Uterus (tissue), 4 donors: ENCODE results near the gene SLC15A5. TPM values are rescaled to one million over a fixed set of nuclear protein-coding genes. Genes with fewer than 3 reads are reported as not detected.

Source experiments
- DNase-seq, 2 donors: peaks; one replicate each; pipeline ENCODE4 v3.0.0-alpha.2; 2019 to 2020
- H3K27ac ChIP-seq, 2 donors: fragments of 200-600 bp; sonication (generic); 1 replicate in 1 of 2; 2 replicates in 1 of 2; pipeline ENCODE4 v1.5.1; 2016 to 2018
- H3K27me3 ChIP-seq, 2 donors: fragments of 200-600 bp; sonication (generic); one replicate each; pipeline ENCODE4 v1.5.1; 2018 to 2019; ENCODE audit warnings: control low read depth in 1 of 2
- H3K36me3 ChIP-seq, 2 donors: fragments of 200-600 bp; sonication (generic); one replicate each; pipeline ENCODE4 v1.5.1; 2019; ENCODE audit warnings: control low read depth in 1 of 2
- H3K4me1 ChIP-seq, 2 donors: fragments of 200-600 bp; sonication (generic); one replicate each; pipeline ENCODE4 v1.5.1; 2018 to 2019; ENCODE audit warnings: control low read depth in 1 of 2
- H3K4me3 ChIP-seq, 2 donors: fragments of 200-600 bp; sonication (generic); 1 replicate in 1 of 2; 2 replicates in 1 of 2; pipeline ENCODE4 v1.5.1; 2018 to 2019; ENCODE audit warnings: mild to moderate bottlenecking in 1 of 2
- H3K9me3 ChIP-seq, 2 donors: fragments of 200-600 bp; sonication (generic); one replicate each; pipeline ENCODE4 v1.5.1; 2019; ENCODE audit warnings: control low read depth in 1 of 2
- CTCF ChIP-seq, 4 experiments: fragments of 200-600 bp in 2 of 4; fragments of 450-650 bp in 2 of 4; sonication (generic) in 2 of 4; IDR thresholded peaks; one replicate each; pipeline ENCODE4 v1.5.1; 2016 to 2019; ENCODE audit warnings: antibody characterized with exemption in 4 of 4, mild to moderate bottlenecking in 2 of 4, moderate library complexity in 1 of 4
- POLR2A ChIP-seq, 2 donors: fragments of 450-650 bp; IDR thresholded peaks; one replicate each; pipeline ENCODE4 v1.6.1; 2016; ENCODE audit warnings: antibody characterized with exemption in 2 of 2, mild to moderate bottlenecking in 1 of 2, moderate library complexity in 1 of 2
- intact Hi-C: fragments of 100-400 bp; cut with DNase I; formaldehyde crosslinking; loops from one replicate; pipeline ENCODE4 v1.15.1; 2023; ENCODE audit warnings: low total_unique reads
- total RNA-seq, 4 donors: library from RNA; depleted of rRNA in 3 of 4; stranded (reverse); fragments of >200 nt in 3 of 4; gene quantifications; one replicate each; pipeline versions ENCODE4 v1.1.0 to v1.2.4, GENCODE V29; 2014 to 2023
- donor health status: DM: yes; HTN: yes; CAD: no.

Gene SLC15A5
- total RNA-seq, 4 donors from 2014 or later: not detected

GRCh38 chr12:16271062-16271461, 6.4 kb downstream of the SLC15A5 start:
- H3K27ac ChIP-seq: no peak overlapping the region
- H3K4me1 ChIP-seq: no peaks in the 10 kb centered on the region
- no peaks in the 10 kb centered on the region for H3K27me3 ChIP-seq
- intact Hi-C loops: no loop called here
- no peaks in the 10 kb centered on the region for H3K9me3 ChIP-seq
- no peaks in the 10 kb centered on the region for H3K36me3 ChIP-seq
- TF ChIP-seq CTCF (IDR thresholded peaks at IDR 0.05) (no peak), POLR2A (IDR thresholded peaks at IDR 0.05) (no peak)
- H3K4me3 ChIP-seq: no peak overlapping the region
- no peak for DNase-seq

GRCh38 chr12:16269946-16270345, 7.5 kb downstream of the SLC15A5 start:
- no peak for DNase-seq
- H3K9me3 ChIP-seq: no peaks in the 10 kb centered on the region
- intact Hi-C loops: no loop called here

GRCh38 chr12:16266085-16266484, 11.4 kb downstream of the SLC15A5 start:
- Histone ChIP-seq H3K9me3 (no peaks in the 10 kb centered on the region), H3K36me3 (no peaks in the 10 kb centered on the region), H3K27ac (no peak overlapping the region), H3K4me3 (no peak overlapping the region), H3K27me3 (no peaks in the 10 kb centered on the region), H3K4me1 (no peaks in the 10 kb centered on the region)
- TF ChIP-seq POLR2A (IDR thresholded peaks at IDR 0.05) (no peak), CTCF (IDR thresholded peaks at IDR 0.05) (no peak)
- DNase-seq: no peak
- intact Hi-C loops: no loop called here

More at GRCh38 chr12:16269946-16270345, 7.5 kb downstream of the SLC15A5 start:
- H3K27me3 ChIP-seq: no peaks in the 10 kb centered on the region
- no peaks in the 10 kb centered on the region for H3K4me1 ChIP-seq
- H3K36me3 ChIP-seq: no peaks in the 10 kb centered on the region
- H3K4me3 ChIP-seq: no peak overlapping the region
- TF ChIP-seq POLR2A (IDR thresholded peaks at IDR 0.05) (no peak), CTCF (IDR thresholded peaks at IDR 0.05) (no peak)
- H3K27ac ChIP-seq: no peak overlapping the region

GRCh38 chr12:16261944-16262475, 15.5 kb downstream of the SLC15A5 start:
- TF ChIP-seq CTCF (IDR thresholded peaks at IDR 0.05) (no peak), POLR2A (IDR thresholded peaks at IDR 0.05) (no peak)
- DNase-seq: no peak
- H3K4me1 ChIP-seq: no peaks in the 10 kb centered on the region
- H3K9me3 ChIP-seq: no peaks in the 10 kb centered on the region
- intact Hi-C loops: no loop called here
- H3K27me3 ChIP-seq: no peaks in the 10 kb centered on the region
- H3K4me3 ChIP-seq: no peak overlapping the region
- no peak overlapping the region for H3K27ac ChIP-seq
- H3K36me3 ChIP-seq: no peaks in the 10 kb centered on the region

GRCh38 chr12:16260206-16260605, 17.3 kb downstream of the SLC15A5 start:
- Histone ChIP-seq H3K36me3 (no peaks in the 10 kb centered on the region), H3K27ac (no peak overlapping the region), H3K4me1 (no peaks in the 10 kb centered on the region), H3K9me3 (no peaks in the 10 kb centered on the region), H3K27me3 (no peaks in the 10 kb centered on the region), H3K4me3 (no peak overlapping the region)
- no peak for DNase-seq
- intact Hi-C loops: no loop called here
- no peak for TF ChIP-seq CTCF (IDR thresholded peaks at IDR 0.05)
- TF ChIP-seq POLR2A (IDR thresholded peaks at IDR 0.05): no peak
